GM13976 (cell line): ENCODE data around the gene KRTAP3-2.

Experiments used
- DNase-seq: peaks from one replicate; pipeline ENCODE4 v3.0.0; 2012; ENCODE audit warnings: low spot score
- CTCF ChIP-seq: IDR thresholded peaks from 2 replicates; pipeline ENCODE4 v1.5.1; 2012; ENCODE audit warnings: borderline replicate concordance, mild to moderate bottlenecking; ENCODE audit not compliant: insufficient read depth; ENCODE audit errors: extremely low read depth, missing control alignments, control extremely low read depth
- in situ Hi-C: fragments of 300-500 bp; cut with MboI; formaldehyde crosslinking; loops from one replicate; pipeline ENCODE4 v1.12.0; 2022; ENCODE audit warnings: low sequenced_read_pairs, mixed read lengths, inconsistent platforms; ENCODE audit not compliant: unreplicated experiment

The KRTAP3-2 gene

GRCh38 chr17:40956401-40957254 is 43.1 kb downstream of the KRTAP3-2 start:
- DNase-seq, result no peak
- in situ Hi-C loops, result no loop called here
- TF ChIP-seq CTCF, result no peak

- no peak for DNase-seq
- in situ Hi-C loops, result no loop called here
- TF ChIP-seq CTCF, result no peak
Measured at GRCh38 chr17:40953881-40954280, 45.8 kb downstream of the KRTAP3-2 start.

GRCh38 chr17:40952661-40953060 is 47.0 kb downstream of the KRTAP3-2 start:
- DNase-seq, result no peak
- in situ Hi-C loops, result no loop called here
- no peak for TF ChIP-seq CTCF

DNA sequence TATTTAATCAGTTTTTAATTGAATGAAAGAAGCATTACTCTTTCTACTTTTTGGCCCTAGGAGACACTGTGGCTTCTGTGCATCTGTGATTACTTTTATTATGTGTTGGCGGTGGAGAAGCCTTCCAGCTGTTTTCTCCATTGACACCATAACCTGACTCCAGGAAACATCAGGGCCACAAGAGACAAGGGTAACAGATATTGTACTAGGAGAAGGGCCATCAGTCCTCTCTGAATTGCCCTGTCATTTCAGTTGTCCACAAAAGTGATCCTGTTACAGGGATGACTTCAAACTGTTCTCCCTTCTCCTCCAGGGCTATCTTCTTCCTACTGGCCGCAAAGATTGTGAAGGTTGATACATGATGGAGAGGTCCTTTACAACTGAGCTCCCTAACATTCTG is 47.6 kb downstream of the KRTAP3-2 start:
- DNase-seq, result no peak
- in situ Hi-C loops, result no loop called here
- no peak for TF ChIP-seq CTCF

DNA sequence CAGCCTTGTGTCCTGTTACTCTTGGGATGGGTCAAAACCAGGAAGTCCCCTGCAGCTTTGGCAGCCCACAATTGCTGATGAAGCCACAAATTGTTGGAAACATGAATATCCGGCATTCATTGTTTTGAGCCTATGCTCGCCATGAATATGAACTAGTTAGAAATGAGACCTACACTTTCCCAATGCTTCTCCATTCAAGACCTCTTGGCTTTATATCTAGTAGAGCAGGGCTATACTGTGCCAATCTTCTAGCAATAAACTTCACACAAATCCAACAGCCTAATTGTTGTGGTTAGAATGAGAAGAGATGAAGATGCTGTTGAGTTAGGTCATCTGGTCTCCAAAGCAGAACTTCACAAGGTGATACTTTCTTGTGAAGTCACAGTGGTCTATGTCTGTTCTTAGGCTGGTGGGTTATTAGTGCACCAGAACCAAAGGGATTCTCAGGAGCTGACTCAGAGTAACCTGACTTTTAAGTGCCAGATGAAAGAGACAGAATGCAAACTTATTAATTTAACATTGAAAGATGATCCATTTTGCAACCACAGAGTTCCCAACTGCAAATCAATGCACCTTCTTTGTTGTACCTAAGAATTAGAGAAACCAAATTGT is 48.6 kb downstream of the KRTAP3-2 start:
- no peak for DNase-seq
- in situ Hi-C loops, result no loop called here

DNA sequence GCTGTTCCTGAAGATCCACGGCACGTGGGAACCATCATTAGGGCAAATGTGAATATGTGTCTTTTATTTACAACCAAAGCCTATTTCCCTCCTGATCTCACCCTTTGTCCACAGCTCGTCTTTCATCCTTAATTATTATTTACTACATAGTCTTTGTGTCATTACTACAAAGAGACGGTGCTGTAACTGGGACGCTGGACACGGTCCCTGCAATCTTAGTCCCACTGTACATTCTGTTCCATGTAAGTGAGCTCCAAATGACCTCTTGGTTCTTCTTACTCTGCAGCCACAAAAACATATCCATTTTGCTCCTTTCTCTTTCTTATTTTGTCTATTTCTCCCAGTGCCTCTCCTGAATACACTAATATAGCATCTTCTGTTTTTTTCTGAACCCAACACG is 49.5 kb downstream of the KRTAP3-2 start:
- in situ Hi-C loops, result no loop called here
- TF ChIP-seq CTCF, result no peak
- no peak for DNase-seq

More for the DNA sequence above, 48.6 kb downstream of the KRTAP3-2 start:
- TF ChIP-seq CTCF, result no peak
